Upper lobe of left lung (tissue), 4 donors: ENCODE results near the gene FAAH2.

Source experiments
- EP300 ChIP-seq, 4 donors: sonication (generic); formaldehyde crosslinking; IDR thresholded peaks; one replicate each; pipeline ENCODE4 v1.5.1; 2017; ENCODE audit warnings: antibody characterized with exemption in 4 of 4, control low read depth in 2 of 4
- POLR2A ChIP-seq, 4 donors: fragments of 450-650 bp; IDR thresholded peaks; one replicate each; pipeline ENCODE4 v1.5.1; 2016 to 2017; ENCODE audit warnings: antibody characterized with exemption in 4 of 4, mild to moderate bottlenecking in 2 of 4
- TF ChIP-seq, protein P1 (sequence below), 6 experiments: fragments of 450-650 bp in 4 of 6; fragments of 200-600 bp in 2 of 6; sonication (generic) in 2 of 6; IDR thresholded peaks; one replicate each; pipeline ENCODE4 v1.5.1; 2016 to 2019; ENCODE audit warnings: antibody characterized with exemption in 6 of 6

DNA sequence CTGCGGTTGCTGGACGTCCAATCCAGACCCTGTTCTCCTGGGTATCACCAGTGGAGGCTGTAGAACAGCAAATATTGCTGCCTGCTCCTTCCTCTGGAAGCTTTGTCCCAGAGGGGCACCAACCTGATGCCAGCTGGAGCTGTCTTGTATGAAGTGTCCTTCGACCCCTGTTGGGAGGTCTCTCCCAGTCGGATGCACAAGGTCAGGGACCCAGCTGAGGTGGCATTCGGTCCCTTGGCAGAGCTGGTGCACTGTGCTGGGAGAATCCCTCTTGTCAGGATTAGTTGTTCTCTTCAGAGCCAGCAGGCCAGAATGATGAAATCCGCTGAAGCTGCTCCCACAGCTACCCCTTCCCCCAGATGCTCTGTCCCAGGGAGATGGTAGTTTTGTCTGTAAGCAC, 195.0 kb downstream of the FAAH2 start:
- TF ChIP-seq, protein P1, sequence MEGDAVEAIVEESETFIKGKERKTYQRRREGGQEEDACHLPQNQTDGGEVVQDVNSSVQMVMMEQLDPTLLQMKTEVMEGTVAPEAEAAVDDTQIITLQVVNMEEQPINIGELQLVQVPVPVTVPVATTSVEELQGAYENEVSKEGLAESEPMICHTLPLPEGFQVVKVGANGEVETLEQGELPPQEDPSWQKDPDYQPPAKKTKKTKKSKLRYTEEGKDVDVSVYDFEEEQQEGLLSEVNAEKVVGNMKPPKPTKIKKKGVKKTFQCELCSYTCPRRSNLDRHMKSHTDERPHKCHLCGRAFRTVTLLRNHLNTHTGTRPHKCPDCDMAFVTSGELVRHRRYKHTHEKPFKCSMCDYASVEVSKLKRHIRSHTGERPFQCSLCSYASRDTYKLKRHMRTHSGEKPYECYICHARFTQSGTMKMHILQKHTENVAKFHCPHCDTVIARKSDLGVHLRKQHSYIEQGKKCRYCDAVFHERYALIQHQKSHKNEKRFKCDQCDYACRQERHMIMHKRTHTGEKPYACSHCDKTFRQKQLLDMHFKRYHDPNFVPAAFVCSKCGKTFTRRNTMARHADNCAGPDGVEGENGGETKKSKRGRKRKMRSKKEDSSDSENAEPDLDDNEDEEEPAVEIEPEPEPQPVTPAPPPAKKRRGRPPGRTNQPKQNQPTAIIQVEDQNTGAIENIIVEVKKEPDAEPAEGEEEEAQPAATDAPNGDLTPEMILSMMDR (IDR thresholded peaks at IDR 0.05) = no peak
- no peak for TF ChIP-seq EP300 (IDR thresholded peaks at IDR 0.05)
- no peak for TF ChIP-seq POLR2A (IDR thresholded peaks at IDR 0.05)
